HG02610 (cell line): ENCODE results near the gene CEP152.
"Not testable (repeated sequence)": the region's sequence is repeated elsewhere in the genome, so short reads cannot be mapped to it uniquely, and the experiment has no call there.

ENCODE experiments used
- ATAC-seq: cut with Tn5 transposase; IDR thresholded peaks from one replicate; pipeline ENCODE4 v1.9.1; 2021; ENCODE audit warnings: mild to moderate bottlenecking, moderate library complexity; ENCODE audit not compliant: unreplicated experiment

CEP152 gene

GRCh38 chr15:48814286-48814685 lies 3.4 kb upstream of the CEP152 start:
- no peak for ATAC-seq

DNA sequence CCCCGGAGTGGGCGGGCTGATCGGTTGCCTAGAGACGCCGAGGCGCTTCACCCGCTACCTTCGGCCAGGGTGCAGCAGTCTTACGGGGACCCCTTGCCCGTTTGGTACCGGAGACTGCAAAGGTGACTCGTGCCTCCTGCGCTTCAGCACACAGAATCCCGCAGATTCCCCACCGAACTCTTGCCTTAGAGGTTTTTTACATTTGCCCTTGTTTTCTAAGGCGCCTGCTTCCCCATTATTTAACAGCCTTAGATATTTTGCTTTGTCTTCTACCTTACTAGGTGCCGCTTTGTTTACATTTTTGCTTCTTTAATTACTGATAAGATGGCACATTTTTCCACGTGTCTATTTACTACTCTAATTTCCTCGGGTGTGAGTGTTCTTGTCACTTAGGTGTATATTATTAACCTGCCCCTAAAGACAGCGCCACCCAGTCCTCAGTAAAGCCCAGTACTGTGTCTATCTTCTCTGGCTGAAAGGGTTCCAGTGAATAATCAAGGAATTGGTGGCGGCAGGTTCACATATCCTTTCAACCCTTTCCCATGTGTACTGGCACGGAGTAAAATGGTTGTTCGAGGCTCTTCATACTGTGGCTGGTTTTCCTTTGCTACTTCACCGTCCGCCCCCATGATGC lies 573 bp upstream of the CEP152 start:
- ATAC-seq, result no peak

- no peak for ATAC-seq
These were observed 4.7 kb downstream of the CEP152 start for GRCh38 chr15:48806151-48806550.

DNA sequence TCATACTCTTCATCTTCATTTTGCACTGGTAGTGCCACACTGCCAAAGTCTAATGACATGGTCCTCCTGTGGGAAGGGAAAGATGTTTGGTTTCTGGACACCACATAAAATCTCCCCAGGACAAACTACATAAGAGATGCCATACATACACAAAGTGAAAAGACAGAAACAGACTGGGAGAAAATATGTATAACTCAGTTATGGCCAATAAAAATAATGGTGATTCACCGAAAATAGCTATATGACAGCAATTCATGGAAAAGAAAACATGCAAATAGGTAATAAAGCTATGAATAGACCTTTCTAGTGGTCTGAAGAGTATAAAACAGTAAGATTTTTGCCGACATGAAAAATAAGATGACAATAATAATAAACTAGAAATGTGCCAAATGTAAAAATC lies 5.3 kb downstream of the CEP152 start:
- no peak for ATAC-seq

GRCh38 chr15:48803877-48804276 lies 7.0 kb downstream of the CEP152 start:
- no peak for ATAC-seq

- ATAC-seq, result peak; percentile 53
These were observed 8.0 kb downstream of the CEP152 start for GRCh38 chr15:48802867-48803266.

DNA sequence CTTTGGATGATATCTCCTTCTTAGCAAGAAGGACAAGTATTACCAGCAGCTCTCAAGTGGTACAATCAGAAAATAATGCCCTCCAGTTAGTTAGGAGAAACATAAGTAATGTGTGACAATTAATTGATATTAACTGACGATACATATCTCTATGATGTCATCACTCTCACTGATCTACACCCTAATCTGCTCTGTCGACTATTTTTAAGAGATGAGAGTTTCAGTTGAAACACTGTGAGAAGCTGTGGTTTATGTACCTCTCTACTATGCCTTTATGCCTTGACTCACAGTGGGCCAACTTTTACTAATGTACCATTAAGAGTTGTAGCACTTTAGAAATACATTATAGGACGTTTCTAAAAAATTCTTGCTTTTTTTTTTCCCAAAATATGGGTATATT lies 8.6 kb downstream of the CEP152 start:
- ATAC-seq, result peak; percentile 42

GRCh38 chr15:48800811-48801455 lies 9.9 kb downstream of the CEP152 start:
- ATAC-seq, result no peak

- no peak for ATAC-seq
These were observed 10.6 kb downstream of the CEP152 start for GRCh38 chr15:48800245-48800644.

- ATAC-seq, result no peak
These were observed 12.6 kb downstream of the CEP152 start for GRCh38 chr15:48798319-48798718.

GRCh38 chr15:48796930-48797329 lies 13.9 kb downstream of the CEP152 start:
- ATAC-seq, result no peak

- ATAC-seq, result no peak
These were observed 14.3 kb downstream of the CEP152 start for GRCh38 chr15:48796521-48796920.

GRCh38 chr15:48795901-48796300 lies 15.0 kb downstream of the CEP152 start:
- no peak for ATAC-seq

GRCh38 chr15:48794697-48795134 lies 16.2 kb downstream of the CEP152 start:
- ATAC-seq, result peak; percentile 97

DNA sequence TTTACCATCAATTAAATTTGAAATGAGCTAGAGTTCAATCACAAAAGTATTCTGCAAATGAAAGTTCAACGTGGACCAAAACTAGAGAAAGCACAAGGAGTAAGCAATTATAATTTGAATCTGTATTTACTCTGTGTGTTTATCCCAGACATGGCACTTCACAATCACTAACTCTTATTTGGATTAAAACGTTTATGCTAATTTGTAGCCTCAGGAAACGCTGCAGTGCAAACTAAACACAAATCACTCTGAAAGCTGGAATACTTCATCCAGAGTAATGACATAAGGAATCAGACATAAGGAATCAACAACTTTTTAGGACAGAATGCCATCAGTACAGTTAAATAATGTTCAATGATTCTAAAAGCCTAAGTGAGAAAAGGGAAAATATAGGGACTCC lies 18.5 kb downstream of the CEP152 start:
- ATAC-seq, result no peak

- ATAC-seq, result not testable (repeated sequence)
These were observed 20.3 kb downstream of the CEP152 start for GRCh38 chr15:48790466-48791115.

DNA sequence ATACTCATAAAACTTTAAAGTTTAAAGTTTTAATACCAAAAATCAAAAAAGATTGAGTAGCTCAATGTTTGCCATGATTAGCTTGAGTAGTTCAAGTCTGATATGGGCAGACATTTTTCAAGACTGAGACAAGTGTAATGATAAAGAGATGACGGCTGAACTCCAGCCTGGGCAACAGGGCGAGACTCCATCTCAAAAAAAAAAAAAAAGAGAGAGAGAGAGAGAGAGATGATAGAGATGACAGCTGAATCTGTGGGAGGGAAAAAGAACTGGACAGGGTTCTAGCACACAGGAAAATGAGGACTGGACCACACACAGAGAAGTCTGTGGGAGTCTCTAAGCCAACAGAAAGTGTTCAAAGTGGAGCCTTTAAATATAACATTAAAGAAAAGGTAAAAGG lies 25.2 kb downstream of the CEP152 start:
- no peak for ATAC-seq

DNA sequence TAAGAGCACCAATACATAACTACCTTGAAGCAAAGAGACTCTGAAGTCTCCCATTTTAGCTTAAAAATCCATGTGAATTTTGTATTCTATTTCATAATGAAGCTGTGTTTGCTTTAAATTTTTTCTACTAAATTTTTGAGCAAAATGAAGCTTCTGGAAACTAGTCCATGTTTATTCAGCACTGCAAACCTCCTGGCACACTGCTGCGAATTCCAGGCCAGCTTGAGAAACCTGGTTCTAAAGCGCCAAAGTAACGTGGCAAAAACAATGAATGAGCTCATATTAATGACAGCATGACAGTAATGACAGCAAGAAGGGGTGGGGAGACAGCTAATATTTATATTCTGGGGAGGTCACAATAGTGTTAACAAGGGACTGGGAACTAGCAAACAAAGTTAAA lies 25.7 kb downstream of the CEP152 start:
- ATAC-seq, result no peak

DNA sequence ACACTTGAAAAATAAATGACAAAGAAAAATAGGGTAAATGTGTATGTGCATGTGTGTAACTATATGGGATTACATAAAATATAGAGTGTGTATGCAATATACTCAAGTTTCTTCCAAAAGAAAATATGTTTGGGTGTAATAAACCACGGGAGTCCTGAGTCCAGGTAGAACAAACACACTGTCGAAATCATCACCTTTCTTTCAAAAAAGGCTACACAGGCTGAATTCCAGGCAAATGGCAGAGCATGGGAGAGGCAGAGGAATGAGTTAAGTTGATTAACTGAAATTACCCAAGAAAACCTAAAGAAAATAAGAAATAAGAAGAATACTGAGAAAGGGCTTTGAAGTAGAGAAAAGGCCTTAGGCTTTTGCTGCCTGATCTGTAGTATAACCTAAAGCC lies 26.1 kb downstream of the CEP152 start:
- no peak for ATAC-seq

GRCh38 chr15:48782911-48783310 lies 28.0 kb downstream of the CEP152 start:
- no peak for ATAC-seq

GRCh38 chr15:48781481-48782081 lies 29.3 kb downstream of the CEP152 start:
- ATAC-seq, result no peak

DNA sequence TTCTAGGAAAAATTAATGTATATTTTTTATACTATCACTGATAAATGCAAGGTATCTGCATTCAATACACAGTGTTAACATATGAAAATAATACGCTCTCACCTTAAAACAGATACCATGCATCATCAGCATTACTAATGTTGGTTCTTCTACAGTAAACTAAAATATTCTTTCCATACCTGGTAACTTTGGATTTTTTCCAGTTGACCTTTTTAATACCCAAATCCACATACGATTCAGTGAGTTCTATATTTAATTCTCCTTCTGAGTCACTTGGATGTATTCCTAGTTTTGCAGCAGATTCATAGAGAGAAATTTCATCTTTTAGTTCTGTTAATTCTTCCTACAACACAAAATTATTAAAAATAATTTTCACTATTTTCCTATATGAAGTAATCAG lies 29.9 kb downstream of the CEP152 start:
- ATAC-seq, result no peak
